Measurements from ENCODE around the gene CLDN4.

CLDN4 gene

GRCh38 chr7:73864981-73865711 lies 34.4 kb downstream of the CLDN4 start:
- no peak overlapping the region for H3K4me3 Mint-ChIP-seq
- H3K27ac Mint-ChIP-seq, result no peak overlapping the region
- intact Hi-C loops (cut with micrococcal nuclease), result loop anchor here (5.0 kb wide), 1 partner anchor 337 kb away; no protein-coding TSS in a partner anchor
- no peaks in the 10 kb centered on the region for H3K4me1 Mint-ChIP-seq (ENCODE audit: low read depth)
- H3K27me3 Mint-ChIP-seq, result peaks cover 18% of the 10 kb centered on the region
- no peaks in the 10 kb centered on the region for H3K9me3 Mint-ChIP-seq
- H3K36me3 Mint-ChIP-seq (ENCODE audit: low read depth), result no peaks in the 10 kb centered on the region

- H3K36me3 Mint-ChIP-seq (ENCODE audit: low read depth), result no peaks in the 10 kb centered on the region
- intact Hi-C loops (cut with micrococcal nuclease), result loop anchor here (1.0 to 5.0 kb wide), 2 partner anchors 160 to 336 kb away; no protein-coding TSS in a partner anchor
- no peak overlapping the region for H3K4me3 Mint-ChIP-seq
- no peaks in the 10 kb centered on the region for H3K4me1 Mint-ChIP-seq (ENCODE audit: low read depth)
- H3K9me3 Mint-ChIP-seq, result no peaks in the 10 kb centered on the region
- H3K27ac Mint-ChIP-seq, result no peak overlapping the region
- H3K27me3 Mint-ChIP-seq, result peaks cover 12% of the 10 kb centered on the region
Observed at GRCh38 chr7:73865738-73866445, 35.1 kb downstream of the CLDN4 start.

- H3K27ac Mint-ChIP-seq, result no peak overlapping the region
- no peaks in the 10 kb centered on the region for H3K36me3 Mint-ChIP-seq (ENCODE audit: low read depth)
- no peaks in the 10 kb centered on the region for H3K4me1 Mint-ChIP-seq (ENCODE audit: low read depth)
- no peak overlapping the region for H3K4me3 Mint-ChIP-seq
- peaks cover 10% of the 10 kb centered on the region for H3K27me3 Mint-ChIP-seq
- H3K9me3 Mint-ChIP-seq, result no peaks in the 10 kb centered on the region
- intact Hi-C loops (cut with micrococcal nuclease), result loop anchor here (1.0 to 5.0 kb wide), 2 partner anchors 160 to 336 kb away; no protein-coding TSS in a partner anchor
Observed at GRCh38 chr7:73866446-73866767, 35.6 kb downstream of the CLDN4 start.

- no peak overlapping the region for H3K4me3 Mint-ChIP-seq
- intact Hi-C loops (cut with micrococcal nuclease), result loop anchor here (5.0 kb wide), 1 partner anchor 333 kb away; no protein-coding TSS in a partner anchor
- no peaks in the 10 kb centered on the region for H3K9me3 Mint-ChIP-seq
- no peaks in the 10 kb centered on the region for H3K4me1 Mint-ChIP-seq (ENCODE audit: low read depth)
- no peak overlapping the region for H3K27ac Mint-ChIP-seq
- H3K27me3 Mint-ChIP-seq, result peaks cover 3% of the 10 kb centered on the region
- no peaks in the 10 kb centered on the region for H3K36me3 Mint-ChIP-seq (ENCODE audit: low read depth)
Observed at GRCh38 chr7:73869011-73869798, 38.4 kb downstream of the CLDN4 start.

GRCh38 chr7:73870041-73870492 lies 39.3 kb downstream of the CLDN4 start:
- H3K9me3 Mint-ChIP-seq, result no peaks in the 10 kb centered on the region
- intact Hi-C loops (cut with micrococcal nuclease), result no loop called here
- H3K27me3 Mint-ChIP-seq, result peaks cover 7% of the 10 kb centered on the region
- no peak overlapping the region for H3K27ac Mint-ChIP-seq
- H3K4me3 Mint-ChIP-seq, result no peak overlapping the region
- no peaks in the 10 kb centered on the region for H3K36me3 Mint-ChIP-seq (ENCODE audit: low read depth)
- H3K4me1 Mint-ChIP-seq (ENCODE audit: low read depth), result no peaks in the 10 kb centered on the region

GRCh38 chr7:73871163-73872011 lies 40.6 kb downstream of the CLDN4 start:
- Mint-ChIP-seq H3K9me3 (no peaks in the 10 kb centered on the region), H3K4me1 (ENCODE audit: low read depth) (no peaks in the 10 kb centered on the region), H3K36me3 (ENCODE audit: low read depth) (no peaks in the 10 kb centered on the region), H3K27me3 (peaks cover 7% of the 10 kb centered on the region), H3K27ac (no peak overlapping the region), H3K4me3 (no peak overlapping the region)
- intact Hi-C loops (cut with micrococcal nuclease), result no loop called here

- Mint-ChIP-seq H3K27ac (no peak overlapping the region), H3K4me3 (no peak overlapping the region), H3K9me3 (no peaks in the 10 kb centered on the region), H3K36me3 (ENCODE audit: low read depth) (no peaks in the 10 kb centered on the region), H3K27me3 (peaks cover 5% of the 10 kb centered on the region), H3K4me1 (ENCODE audit: low read depth) (no peaks in the 10 kb centered on the region)
- intact Hi-C loops (cut with micrococcal nuclease), result no loop called here
Observed at GRCh38 chr7:73872056-73872908, 41.5 kb downstream of the CLDN4 start.

- Mint-ChIP-seq H3K4me1 (ENCODE audit: low read depth) (no peaks in the 10 kb centered on the region), H3K9me3 (no peaks in the 10 kb centered on the region), H3K36me3 (ENCODE audit: low read depth) (no peaks in the 10 kb centered on the region), H3K27me3 (peaks cover 21% of the 10 kb centered on the region), H3K4me3 (no peak overlapping the region), H3K27ac (no peak overlapping the region)
- intact Hi-C loops (cut with micrococcal nuclease), result no loop called here
Observed at GRCh38 chr7:73876361-73876760, 45.6 kb downstream of the CLDN4 start.

GRCh38 chr7:73876973-73877372 lies 46.2 kb downstream of the CLDN4 start:
- H3K27ac Mint-ChIP-seq, result no peak overlapping the region
- H3K4me3 Mint-ChIP-seq, result no peak overlapping the region
- H3K4me1 Mint-ChIP-seq (ENCODE audit: low read depth), result no peaks in the 10 kb centered on the region
- H3K27me3 Mint-ChIP-seq, result peaks cover 26% of the 10 kb centered on the region
- no peaks in the 10 kb centered on the region for H3K36me3 Mint-ChIP-seq (ENCODE audit: low read depth)
- intact Hi-C loops (cut with micrococcal nuclease), result no loop called here
- H3K9me3 Mint-ChIP-seq, result no peaks in the 10 kb centered on the region

- Mint-ChIP-seq H3K27me3 (peaks cover 38% of the 10 kb centered on the region), H3K36me3 (ENCODE audit: low read depth) (no peaks in the 10 kb centered on the region), H3K9me3 (no peaks in the 10 kb centered on the region), H3K4me3 (no peak overlapping the region), H3K4me1 (ENCODE audit: low read depth) (no peaks in the 10 kb centered on the region), H3K27ac (no peak overlapping the region)
- intact Hi-C loops (cut with micrococcal nuclease), result no loop called here
Observed at GRCh38 chr7:73879977-73880681, 49.3 kb downstream of the CLDN4 start.

GRCh38 chr7:73880755-73881328 lies 50.0 kb downstream of the CLDN4 start:
- Mint-ChIP-seq H3K36me3 (ENCODE audit: low read depth) (no peaks in the 10 kb centered on the region), H3K27ac (no peak overlapping the region), H3K4me3 (no peak overlapping the region), H3K27me3 (peaks cover 45% of the 10 kb centered on the region), H3K4me1 (ENCODE audit: low read depth) (no peaks in the 10 kb centered on the region), H3K9me3 (no peaks in the 10 kb centered on the region)
- intact Hi-C loops (cut with micrococcal nuclease), result no loop called here

Data from dendritic cell treated with granulocyte-macrophage colony-stimulating factor and Interleukin-4, amounts not matched to agents 40 ng/mL and 50 ng/mL, for 4 days (primary cell).